GM12878 (cell line): Measurements from ENCODE around the gene TTLL8. TPM values are rescaled to one million over a fixed set of nuclear protein-coding genes. Genes with fewer than 3 reads are reported as not detected.

ENCODE experiments used
- ATF7 ChIP-seq: fragments of 450-650 bp; IDR thresholded peaks from 2 replicates; pipeline ENCODE4 v1.6.1; 2016; ENCODE audit warnings: low read depth, mild to moderate bottlenecking
- BHLHE40 ChIP-seq, 2 experiments: fragments of 450-650 bp in 1 of 2; IDR thresholded peaks; 2 replicates each; pipeline ENCODE4 v1.6.1; 2011 to 2017; ENCODE audit warnings: low read depth in 2 of 2, borderline replicate concordance in 1 of 2, improper control_type of control experiment in 1 of 2, low read length in 1 of 2, mild to moderate bottlenecking in 1 of 2
- CHD4 ChIP-seq: fragments of 200-600 bp; sonication (generic); IDR thresholded peaks from 2 replicates; pipeline ENCODE4 v1.6.1; 2016; ENCODE audit warnings: mild to moderate bottlenecking
- CREB1 ChIP-seq: IDR thresholded peaks from 2 replicates; pipeline ENCODE4 v1.6.1; 2012; ENCODE audit warnings: low read depth, mild to moderate bottlenecking, inconsistent platforms
- CREM ChIP-seq: IDR thresholded peaks from 2 replicates; pipeline ENCODE4 v1.6.1; 2014; ENCODE audit warnings: antibody characterized with exemption, low read depth
- EED ChIP-seq: sonication (generic); IDR thresholded peaks from 2 replicates; pipeline ENCODE4 v1.6.1; 2016; ENCODE audit warnings: antibody characterized with exemption, low read depth
- EP300 ChIP-seq, 2 experiments: fragments of 150-350 bp in 1 of 2; IDR thresholded peaks; 2 replicates each; pipeline ENCODE4 v1.6.1; 2011 to 2012; ENCODE audit warnings: low read depth in 2 of 2, low read length in 2 of 2, borderline replicate concordance in 1 of 2, improper control_type of control experiment in 1 of 2, inconsistent platforms in 1 of 2; ENCODE audit not compliant: control insufficient read depth in 1 of 2
- ESRRA ChIP-seq: IDR thresholded peaks from 2 replicates; pipeline ENCODE4 v1.6.1; 2012; ENCODE audit warnings: mild to moderate bottlenecking, low read length, improper control_type of control experiment
- FOXM1 ChIP-seq: IDR thresholded peaks from 2 replicates; pipeline ENCODE4 v1.6.1; 2012; ENCODE audit warnings: low read depth, mild to moderate bottlenecking, inconsistent platforms, low read length, moderate library complexity
- IKZF2 ChIP-seq, 2 experiments: fragments of 450-650 bp; IDR thresholded peaks; 2 replicates each; pipeline ENCODE4 v1.6.1; 2017; ENCODE audit warnings: mild to moderate bottlenecking in 2 of 2, moderate library complexity in 2 of 2
- MEF2A ChIP-seq: IDR thresholded peaks from 2 replicates; pipeline ENCODE4 v1.6.1; 2011; ENCODE audit warnings: low read depth, mild to moderate bottlenecking, low read length, moderate library complexity; ENCODE audit not compliant: insufficient read depth
- NR2F1 ChIP-seq: fragments of 450-650 bp; conservative IDR thresholded peaks from 2 replicates; pipeline ENCODE4 v1.6.1; 2017; ENCODE audit warnings: mild to moderate bottlenecking
- PML ChIP-seq: IDR thresholded peaks from 2 replicates; pipeline ENCODE4 v1.6.1; 2012; ENCODE audit warnings: low read length, inconsistent platforms
- POLR2A ChIP-seq: IDR thresholded peaks from 2 replicates; pipeline ENCODE4 v1.6.1; 2011; ENCODE audit warnings: low read depth, mild to moderate bottlenecking, low read length
- POLR2AphosphoS2 ChIP-seq: IDR thresholded peaks from 2 replicates; pipeline ENCODE4 v1.6.1; 2011; ENCODE audit warnings: low read depth, mild to moderate bottlenecking, low read length, improper control_type of control experiment, moderate library complexity
- SREBF2 ChIP-seq: IDR thresholded peaks from 2 replicates; pipeline ENCODE4 v1.6.1; 2012; ENCODE audit warnings: mild to moderate bottlenecking, low read length
- SRF ChIP-seq, 2 experiments: IDR thresholded peaks; 2 replicates each; pipeline ENCODE4 v1.6.1; 2011; ENCODE audit warnings: low read depth in 2 of 2, low read length in 2 of 2, mild to moderate bottlenecking in 1 of 2, moderate library complexity in 1 of 2
- ZNF217 ChIP-seq: fragments of 450-650 bp; IDR thresholded peaks from 2 replicates; pipeline ENCODE4 v1.6.1; 2017; ENCODE audit warnings: antibody characterized with exemption, mild to moderate bottlenecking
- ZNF622 ChIP-seq: fragments of 450-650 bp; IDR thresholded peaks from 2 replicates; pipeline ENCODE4 v1.6.1; 2017; ENCODE audit warnings: mild to moderate bottlenecking, inconsistent platforms
- polyA plus RNA-seq, 11 experiments: library from polyadenylated mRNA; depleted of rRNA in 4 of 11; unstranded in 6 of 11; stranded (reverse) in 5 of 11; fragments of >200 nt; fragmentation: Nextera tagmentation in 4 of 11; fragmentation: Illumina TruSeq in 1 of 11; extraction: Ambion mirVana in 4 of 11; extraction: Trizol in 1 of 11; gene quantifications; 1 replicate in 1 of 11; 2 replicates in 10 of 11; pipeline versions ENCODE4 v1.2.1 to v1.2.3, GENCODE V29; 2011 to 2016; ENCODE audit warnings: inconsistent platforms in 2 of 11, missing spikeins in 2 of 11, low read depth in 1 of 11
- total RNA-seq, 4 experiments: library from RNA; depleted of rRNA in 3 of 4; stranded (reverse); fragments of >200 nt in 3 of 4; fragmentation: Illumina TruSeq in 1 of 4; extraction: Trizol in 1 of 4; gene quantifications; 2 replicates each; pipeline versions ENCODE4 v1.2.1 to v1.2.3, GENCODE V29; 2013 to 2021
- TF ChIP-seq, protein P1 (sequence below): fragments of 450-650 bp; IDR thresholded peaks from 2 replicates; pipeline ENCODE4 v1.6.1; 2016; ENCODE audit warnings: mild to moderate bottlenecking
- TF ChIP-seq, protein P2 (sequence below): fragments of 450-650 bp; formaldehyde crosslinking; IDR thresholded peaks from 2 replicates; pipeline ENCODE4 v1.5.0; 2022; ENCODE audit warnings: mild to moderate bottlenecking, missing genetic modification characterization
- TF ChIP-seq, protein P3 (sequence below): fragments of 450-650 bp; IDR thresholded peaks from 2 replicates; pipeline ENCODE4 v1.6.1; 2016; ENCODE audit warnings: mild to moderate bottlenecking

Gene TTLL8
- total and polyA plus RNA-seq, 10 of the 15 experiments (the other 5 are each of a cell fraction or from before 2014, with no cell fraction given), result not detected

DNA sequence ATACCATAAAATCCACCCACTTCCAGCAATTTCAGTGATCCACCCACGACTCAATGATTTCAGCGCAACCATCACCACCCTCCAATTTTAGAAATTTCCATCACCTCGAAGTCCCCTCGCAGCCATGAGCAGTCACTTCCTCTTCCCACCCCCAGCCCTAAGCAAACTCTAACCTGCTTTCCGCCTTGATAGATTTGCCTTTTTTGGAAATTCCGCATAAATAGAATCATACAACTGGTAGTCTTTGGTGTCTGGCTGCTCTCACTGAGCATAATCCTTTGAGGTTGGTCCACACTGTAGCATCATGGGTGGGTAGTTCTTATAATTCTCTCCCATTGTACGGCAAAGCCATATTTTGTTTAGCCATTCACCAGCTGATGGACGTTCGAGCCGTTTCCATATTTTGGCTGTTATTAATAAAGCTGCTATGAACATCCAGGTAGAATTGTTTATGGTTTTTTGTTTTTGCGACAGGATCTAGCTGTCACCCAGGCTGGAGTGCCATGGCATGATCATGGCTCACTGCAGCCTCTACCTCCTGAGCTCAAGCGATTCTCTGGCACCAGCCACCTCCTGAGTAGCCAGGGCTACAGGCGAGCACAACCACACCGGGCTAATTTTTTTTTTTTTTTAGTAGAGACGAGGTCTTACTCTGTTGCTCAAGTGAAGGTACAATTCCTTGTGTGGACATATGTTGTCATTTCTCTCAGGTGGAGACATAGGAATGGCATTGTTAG, 81.5 kb downstream of the TTLL8 start (continued):
- TF ChIP-seq NR2F1 (0 out of 2 replicates have a peak, but pooled peaks have one; percentile 19), SREBF2 (no peak), SRF (IDR thresholded peaks at IDR 0.05; ENCODE audit: low read depth in 2 of 2, low read length in 2 of 2) (peak; percentile 87 to 99), EED (peak; percentile 60; the same call in 1 of the 2 replicates), FOXM1 (peak; percentile 65; the same call in 1 of the 2 replicates), MEF2A (peak; percentile 81), POLR2AphosphoS2 (no peak), ZNF217 (no peak), BHLHE40 (IDR thresholded peaks at IDR 0.05; ENCODE audit: borderline replicate concordance in 1 of 2, low read depth in 2 of 2, low read length in 1 of 2) (0 out of 4 replicates have a peak, but pooled peaks of 1 of the 2 experiments have one; percentile 28), PML (no peak), CREB1 (peak; percentile 63), ESRRA (no peak), IKZF2 (IDR thresholded peaks at IDR 0.05) (peak; percentile 9 to 48), CREM (peak; percentile 57; the same call in 1 of the 2 replicates), ZNF622 (no peak), ATF7 (peak; percentile 91), EP300 (IDR thresholded peaks at IDR 0.05; ENCODE audit: borderline replicate concordance in 1 of 2, control insufficient read depth in 1 of 2, low read depth in 2 of 2, low read length in 2 of 2) (peak in 1 of 2 experiments; percentile 67; a peak in 1 of 4 replicates), POLR2A (no peak), CHD4 (no peak)
- TF ChIP-seq, protein P1, sequence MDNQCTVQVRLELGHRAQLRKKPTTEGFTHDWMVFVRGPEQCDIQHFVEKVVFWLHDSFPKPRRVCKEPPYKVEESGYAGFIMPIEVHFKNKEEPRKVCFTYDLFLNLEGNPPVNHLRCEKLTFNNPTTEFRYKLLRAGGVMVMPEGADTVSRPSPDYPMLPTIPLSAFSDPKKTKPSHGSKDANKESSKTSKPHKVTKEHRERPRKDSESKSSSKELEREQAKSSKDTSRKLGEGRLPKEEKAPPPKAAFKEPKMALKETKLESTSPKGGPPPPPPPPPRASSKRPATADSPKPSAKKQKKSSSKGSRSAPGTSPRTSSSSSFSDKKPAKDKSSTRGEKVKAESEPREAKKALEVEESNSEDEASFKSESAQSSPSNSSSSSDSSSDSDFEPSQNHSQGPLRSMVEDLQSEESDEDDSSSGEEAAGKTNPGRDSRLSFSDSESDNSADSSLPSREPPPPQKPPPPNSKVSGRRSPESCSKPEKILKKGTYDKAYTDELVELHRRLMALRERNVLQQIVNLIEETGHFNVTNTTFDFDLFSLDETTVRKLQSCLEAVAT, result peak; percentile 47; the same call in 1 of the 2 replicates
- TF ChIP-seq, protein P2, sequence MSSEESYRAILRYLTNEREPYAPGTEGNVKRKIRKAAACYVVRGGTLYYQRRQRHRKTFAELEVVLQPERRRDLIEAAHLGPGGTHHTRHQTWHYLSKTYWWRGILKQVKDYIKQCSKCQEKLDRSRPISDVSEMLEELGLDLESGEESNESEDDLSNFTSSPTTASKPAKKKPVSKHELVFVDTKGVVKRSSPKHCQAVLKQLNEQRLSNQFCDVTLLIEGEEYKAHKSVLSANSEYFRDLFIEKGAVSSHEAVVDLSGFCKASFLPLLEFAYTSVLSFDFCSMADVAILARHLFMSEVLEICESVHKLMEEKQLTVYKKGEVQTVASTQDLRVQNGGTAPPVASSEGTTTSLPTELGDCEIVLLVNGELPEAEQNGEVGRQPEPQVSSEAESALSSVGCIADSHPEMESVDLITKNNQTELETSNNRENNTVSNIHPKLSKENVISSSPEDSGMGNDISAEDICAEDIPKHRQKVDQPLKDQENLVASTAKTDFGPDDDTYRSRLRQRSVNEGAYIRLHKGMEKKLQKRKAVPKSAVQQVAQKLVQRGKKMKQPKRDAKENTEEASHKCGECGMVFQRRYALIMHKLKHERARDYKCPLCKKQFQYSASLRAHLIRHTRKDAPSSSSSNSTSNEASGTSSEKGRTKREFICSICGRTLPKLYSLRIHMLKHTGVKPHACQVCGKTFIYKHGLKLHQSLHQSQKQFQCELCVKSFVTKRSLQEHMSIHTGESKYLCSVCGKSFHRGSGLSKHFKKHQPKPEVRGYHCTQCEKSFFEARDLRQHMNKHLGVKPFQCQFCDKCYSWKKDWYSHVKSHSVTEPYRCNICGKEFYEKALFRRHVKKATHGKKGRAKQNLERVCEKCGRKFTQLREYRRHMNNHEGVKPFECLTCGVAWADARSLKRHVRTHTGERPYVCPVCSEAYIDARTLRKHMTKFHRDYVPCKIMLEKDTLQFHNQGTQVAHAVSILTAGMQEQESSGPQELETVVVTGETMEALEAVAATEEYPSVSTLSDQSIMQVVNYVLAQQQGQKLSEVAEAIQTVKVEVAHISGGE (CRISPR knock-in tag), result no peak
- TF ChIP-seq, protein P3, sequence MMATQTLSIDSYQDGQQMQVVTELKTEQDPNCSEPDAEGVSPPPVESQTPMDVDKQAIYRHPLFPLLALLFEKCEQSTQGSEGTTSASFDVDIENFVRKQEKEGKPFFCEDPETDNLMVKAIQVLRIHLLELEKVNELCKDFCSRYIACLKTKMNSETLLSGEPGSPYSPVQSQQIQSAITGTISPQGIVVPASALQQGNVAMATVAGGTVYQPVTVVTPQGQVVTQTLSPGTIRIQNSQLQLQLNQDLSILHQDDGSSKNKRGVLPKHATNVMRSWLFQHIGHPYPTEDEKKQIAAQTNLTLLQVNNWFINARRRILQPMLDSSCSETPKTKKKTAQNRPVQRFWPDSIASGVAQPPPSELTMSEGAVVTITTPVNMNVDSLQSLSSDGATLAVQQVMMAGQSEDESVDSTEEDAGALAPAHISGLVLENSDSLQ, result peak; percentile 21; the same call in 1 of the 2 replicates
